D721Med (cell line): ENCODE data around the gene RNF25.
A peak's percentile ranks its signal among the peaks of the same experiment; 100 is the strongest.

Experiments used
- DNase-seq: peaks from one replicate; pipeline ENCODE4 v3.0.0; 2011; ENCODE audit warnings: low spot score; ENCODE audit not compliant: insufficient read length
- FAIRE-seq: peaks from 2 replicates; lab custom pipeline; 2011; peaks lifted over from hg19 to GRCh38; lab: Jason Lieb, UNC
- CTCF ChIP-seq: IDR thresholded peaks from 2 replicates; pipeline ENCODE4 v1.5.1; 2012; ENCODE audit warnings: mild to moderate bottlenecking, control low read depth; ENCODE audit not compliant: insufficient read depth; ENCODE audit errors: missing control alignments

RNF25 gene

GRCh38 chr2:218659258-218659987, 12.4 kb downstream of the RNF25 start, which contains the start of the genes BCS1L and ZNF142:
Gene BCS1L (plus strand): TSS chr2:218659683. CDS start chr2:218660988, 1,305 bp downstream.
Gene ZNF142 (minus strand): TSS chr2:218659623. CDS start chr2:218656429, 3,194 bp downstream.
- no peak for TF ChIP-seq CTCF
- DNase-seq (peak; percentile 94), FAIRE-seq (no peak)

GRCh38 chr2:218658671-218659257, 13.0 kb downstream of the RNF25 start:
- TF ChIP-seq CTCF, result peak; percentile 37
- no peak for DNase-seq
- no peak for FAIRE-seq

GRCh38 chr2:218655751-218656150, 16.1 kb downstream of the RNF25 start:
- DNase-seq (no peak), FAIRE-seq (no peak)
- TF ChIP-seq CTCF, result no peak

- TF ChIP-seq CTCF, result no peak
- FAIRE-seq (no peak), DNase-seq (no peak)
These were observed 23.1 kb downstream of the RNF25 start for GRCh38 chr2:218648787-218649100.

GRCh38 chr2:218648088-218648786, 23.6 kb downstream of the RNF25 start:
- peak; percentile 79 for TF ChIP-seq CTCF
- peak; percentile 69 for DNase-seq
- peak; percentile 51 for FAIRE-seq

- no peak for DNase-seq
- no peak for FAIRE-seq
- TF ChIP-seq CTCF, result no peak
These were observed 26.7 kb downstream of the RNF25 start for GRCh38 chr2:218645126-218645525.
